Right renal cortex interstitium (tissue), 3 donors: ENCODE data around the gene PDHA1. TPM values are rescaled to one million over a fixed set of nuclear protein-coding genes. Genes with fewer than 3 reads are reported as not detected.
A peak's percentile ranks its signal among the peaks of the same experiment; 100 is the strongest.

Experiments used
- DNase-seq, 3 donors: peaks; one replicate each; pipeline ENCODE4 v3.0.0-alpha.2; 2013; ENCODE audit warnings: low read depth in 3 of 3, low spot score in 2 of 3
- polyA plus RNA-seq, 3 donors: library from polyadenylated mRNA; unstranded; fragments of 120-200 nt; gene quantifications; one replicate each; pipeline ENCODE4 v1.2.1, GENCODE V29; 2013; ENCODE audit not compliant: insufficient read length in 3 of 3

Gene PDHA1
- polyA plus RNA-seq, 3 donors = 209 to 245 (median 231) TPM

DNA sequence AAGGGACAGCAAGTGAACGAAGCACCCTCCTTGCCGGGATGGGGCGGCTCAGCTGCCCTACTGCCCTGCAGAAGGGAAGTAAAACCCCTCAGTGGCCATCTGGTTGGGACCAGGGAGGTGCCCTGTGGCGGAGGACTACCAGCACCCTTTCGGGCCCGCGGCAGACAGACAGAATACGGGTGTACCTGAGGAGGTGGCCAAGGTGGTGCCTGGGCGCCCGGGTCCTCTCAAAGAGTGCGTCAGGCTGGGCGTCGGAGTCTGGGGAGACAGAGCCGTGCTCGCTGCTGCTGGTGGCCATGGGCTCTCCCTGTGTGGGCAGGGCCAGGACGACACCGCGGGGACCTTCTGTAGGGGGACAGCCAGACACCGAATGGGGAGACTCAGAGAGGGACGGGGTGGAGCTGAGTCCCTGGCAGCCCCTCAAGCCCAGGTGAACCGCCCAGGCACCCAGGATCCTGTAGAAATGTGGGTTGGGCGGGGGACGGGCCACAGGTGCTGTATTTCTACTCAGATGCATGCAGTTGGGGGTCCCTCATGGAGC lies 29.7 kb downstream of the PDHA1 start:
- no peak for DNase-seq

DNA sequence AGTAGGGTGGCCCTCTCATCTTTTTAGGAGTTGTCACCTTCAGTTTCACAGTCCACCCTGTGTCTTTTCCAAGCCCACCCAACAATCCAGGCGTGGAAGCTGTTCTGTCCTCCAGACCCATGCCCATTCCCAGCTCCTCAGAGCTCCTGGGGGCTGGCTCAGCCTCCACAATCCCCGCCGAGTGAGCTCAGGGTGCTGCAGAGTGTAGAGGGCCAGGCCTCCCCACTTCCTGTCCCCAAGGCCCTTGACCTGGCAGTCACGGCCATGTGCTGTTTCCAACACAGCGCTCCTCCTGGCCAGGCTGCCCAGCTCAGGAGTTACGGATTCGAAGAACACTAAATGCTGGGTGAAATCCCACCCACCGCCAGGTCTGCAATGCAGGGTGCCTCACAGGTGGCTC lies 31.8 kb downstream of the PDHA1 start:
- no peak for DNase-seq

DNA sequence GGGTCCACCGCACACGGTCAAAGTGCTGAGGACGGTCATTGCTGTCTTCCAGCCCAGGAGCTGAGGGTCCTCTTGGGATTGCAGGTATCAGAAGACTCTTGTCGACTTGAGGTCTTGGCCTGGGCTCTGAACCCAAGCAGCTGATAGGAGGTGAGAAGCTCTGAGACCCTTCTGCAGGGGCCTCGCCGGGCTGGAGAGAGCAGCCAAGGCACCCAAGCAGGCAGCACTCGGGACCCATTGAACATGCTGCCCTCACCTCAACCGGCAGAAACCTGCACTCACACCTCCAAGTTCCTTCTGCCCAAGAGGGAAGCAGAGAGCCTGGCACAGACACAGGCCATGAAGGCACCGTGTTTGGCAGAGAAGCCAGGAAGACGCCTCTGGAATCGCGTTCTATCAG lies 34.1 kb downstream of the PDHA1 start:
- no peak for DNase-seq

DNA sequence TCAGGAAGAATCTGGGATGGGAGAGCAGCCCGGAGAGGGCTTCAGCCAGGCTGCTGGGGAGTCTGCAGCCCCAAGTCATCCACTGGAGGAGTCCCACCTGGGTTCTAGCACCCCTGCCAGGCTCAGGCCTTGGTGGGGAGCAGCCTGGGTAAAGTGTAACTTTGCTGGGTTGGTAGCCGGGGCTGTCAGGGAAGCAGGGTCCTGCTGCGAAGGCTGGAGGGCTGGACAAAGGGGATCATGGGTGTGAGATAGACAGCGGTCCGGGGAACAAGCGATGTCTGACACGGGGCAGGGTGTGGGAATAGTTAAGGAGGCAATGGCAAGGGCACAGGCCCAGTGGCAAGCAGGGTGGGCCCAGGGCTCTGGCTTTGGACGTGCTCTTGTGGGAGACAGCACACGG lies 37.6 kb downstream of the PDHA1 start:
- no peak for DNase-seq

DNA sequence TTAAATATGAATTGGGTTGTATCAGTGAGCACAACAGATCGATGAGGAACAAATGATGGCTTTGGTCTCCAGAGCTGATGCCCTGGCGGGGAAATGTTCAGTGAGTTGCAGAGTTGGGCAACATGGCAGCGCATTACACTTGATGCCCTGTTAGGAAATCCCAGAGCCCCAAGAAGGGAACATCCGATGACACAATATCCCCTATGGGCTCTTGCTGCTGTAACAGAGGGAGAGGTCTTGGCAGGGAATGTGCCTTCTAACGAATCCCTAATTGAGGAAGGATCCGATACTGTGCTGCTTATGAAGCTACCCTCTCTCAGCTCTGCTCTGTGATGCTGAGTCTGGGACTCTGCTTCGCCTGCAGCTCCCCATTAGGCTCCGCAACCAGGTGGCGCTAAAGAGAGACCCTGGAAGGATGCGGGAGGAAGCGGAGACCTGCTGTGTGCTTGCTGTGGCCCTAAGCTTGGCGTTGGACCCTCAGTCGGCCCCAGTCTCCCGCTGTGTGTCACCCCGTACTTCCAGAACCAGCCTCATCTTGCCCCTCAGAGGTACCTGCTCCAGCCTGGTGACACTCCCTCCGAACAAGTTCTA lies 38.9 kb downstream of the PDHA1 start:
- DNase-seq = peak in 2 of 3 donors; percentile 13 to 29

DNA sequence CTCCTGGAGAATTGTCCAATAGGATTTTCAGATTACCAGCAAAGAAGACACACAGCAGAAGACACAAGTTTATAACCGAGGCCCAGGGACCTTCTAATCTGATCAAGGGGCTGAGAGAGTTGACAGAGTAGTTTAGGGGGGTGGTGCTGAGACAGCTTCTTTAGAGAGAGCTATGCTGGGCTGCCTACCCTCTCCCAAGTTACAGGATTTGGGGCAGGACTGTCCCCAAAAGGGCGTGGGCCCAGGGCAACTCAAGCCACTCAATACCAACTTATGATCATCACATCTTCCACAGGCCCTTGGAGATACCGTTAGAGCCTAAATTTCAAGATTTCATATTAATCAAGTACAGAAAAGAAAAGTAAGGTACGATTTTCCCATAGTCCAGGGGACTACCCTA lies 43.0 kb downstream of the PDHA1 start:
- no peak for DNase-seq

DNA sequence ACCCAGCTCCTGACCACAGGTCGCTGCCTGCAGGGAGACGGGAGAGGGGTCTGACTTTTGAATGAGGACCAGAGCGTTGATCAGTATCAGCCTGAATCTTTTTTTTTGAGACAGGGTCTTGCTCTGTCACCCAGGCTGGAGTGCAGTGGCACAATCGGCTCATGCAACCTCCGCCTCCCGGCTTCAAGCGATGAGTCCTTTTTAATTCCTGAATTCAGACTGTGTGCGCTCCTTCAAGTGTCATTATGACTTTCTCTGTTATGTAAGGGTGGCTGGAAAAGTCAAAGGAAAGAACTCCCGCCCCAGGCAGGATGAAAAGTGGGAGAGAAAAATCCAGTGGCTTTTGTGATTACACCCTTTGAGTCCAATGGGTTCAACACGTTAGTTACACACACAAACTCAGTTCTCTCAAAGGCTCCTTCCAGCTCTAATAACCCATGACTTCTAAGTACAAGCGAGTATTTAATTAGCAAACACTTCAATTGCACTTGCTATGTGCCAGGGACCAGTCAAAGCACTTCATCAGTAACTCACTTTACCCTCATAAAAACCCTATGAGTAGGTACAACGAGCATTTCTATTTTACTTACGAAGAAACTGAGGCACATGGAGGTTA lies 44.4 kb downstream of the PDHA1 start:
- DNase-seq = no peak

DNA sequence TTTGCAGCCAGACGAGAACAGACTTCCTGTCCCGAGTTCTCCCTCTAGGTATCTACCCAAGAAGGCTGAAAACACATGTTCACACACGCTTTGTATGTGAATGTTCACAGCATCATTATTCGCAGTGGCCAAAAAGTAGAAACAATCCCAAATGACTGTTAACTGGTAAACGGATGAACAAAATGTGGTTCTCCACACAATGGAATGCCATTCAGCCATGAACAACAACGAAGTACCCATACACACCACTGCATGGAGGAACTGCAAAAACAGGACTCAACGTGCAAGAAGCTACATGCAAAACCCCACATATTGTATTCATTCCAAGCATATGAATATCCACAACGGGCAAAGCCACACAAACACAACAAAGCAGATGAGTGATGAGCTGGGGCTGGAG lies 45.0 kb downstream of the PDHA1 start:
- DNase-seq = no peak

DNA sequence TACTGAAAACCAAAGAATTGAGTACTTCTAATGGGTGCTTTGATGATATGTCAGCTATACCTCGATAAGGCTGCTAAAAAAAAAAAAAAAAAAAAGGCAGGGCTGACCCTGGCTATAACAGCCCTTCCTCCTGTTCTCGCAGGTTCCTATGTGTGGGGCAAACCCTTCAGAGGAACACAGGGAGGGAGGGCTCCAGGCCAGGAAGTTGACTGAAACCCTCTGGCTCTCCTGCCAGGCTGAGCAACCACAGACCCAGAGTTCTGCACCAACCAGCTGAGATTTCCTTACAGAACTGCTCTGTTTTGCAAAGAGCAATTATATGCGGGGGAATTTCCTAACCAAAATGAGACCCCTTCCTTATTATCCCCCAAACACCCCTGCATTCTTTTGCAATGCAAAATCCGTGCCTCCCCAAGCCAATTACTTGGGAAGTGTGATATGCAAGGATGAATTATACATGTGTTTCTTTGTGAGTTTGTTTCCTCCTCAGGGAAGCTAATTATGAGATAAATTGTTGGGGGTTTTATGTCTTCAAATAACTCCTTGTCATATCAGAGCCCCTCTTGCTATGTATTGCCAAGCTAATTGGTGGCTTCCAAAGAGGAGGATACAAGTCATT lies 45.6 kb downstream of the PDHA1 start:
- DNase-seq = no peak

DNA sequence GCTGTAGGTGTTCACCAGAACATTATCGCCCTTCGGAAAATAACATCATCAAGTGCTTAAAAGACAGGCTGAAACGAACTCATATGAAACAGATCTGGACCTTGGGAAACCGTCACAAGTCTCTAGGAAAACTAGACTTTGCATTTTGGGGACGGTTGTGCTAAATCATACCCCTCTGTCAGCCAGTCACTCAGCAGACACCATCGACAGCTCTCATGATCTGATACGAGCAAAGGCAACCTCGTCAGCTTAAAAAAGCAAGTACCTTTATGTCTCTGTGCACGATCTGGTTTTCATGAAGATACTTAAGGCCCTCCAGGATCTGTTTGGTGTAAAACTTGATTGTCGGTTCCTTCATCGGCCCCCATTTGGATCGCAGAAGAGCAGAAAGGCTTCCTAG lies 48.4 kb downstream of the PDHA1 start:
- no peak for DNase-seq

DNA sequence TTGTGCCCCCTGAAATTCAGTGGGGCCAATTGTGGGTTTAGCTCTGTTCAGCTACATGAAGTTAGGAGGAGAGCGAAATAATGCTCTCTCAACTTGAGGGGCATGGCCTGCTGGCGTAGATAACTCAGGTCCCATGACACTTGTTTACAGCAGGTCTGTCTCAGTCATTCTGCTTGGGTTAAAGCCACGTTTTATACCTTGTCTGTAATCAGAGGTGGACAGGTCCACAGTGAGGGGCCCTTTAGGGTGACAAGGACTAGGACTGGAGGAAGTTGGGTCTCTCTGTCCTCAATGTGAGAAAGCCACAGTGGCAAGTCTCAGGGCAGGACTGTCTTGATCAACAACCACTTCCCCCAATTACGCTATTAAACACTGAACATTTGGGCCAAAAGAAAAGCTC lies 49.0 kb downstream of the PDHA1 start:
- no peak for DNase-seq

DNA sequence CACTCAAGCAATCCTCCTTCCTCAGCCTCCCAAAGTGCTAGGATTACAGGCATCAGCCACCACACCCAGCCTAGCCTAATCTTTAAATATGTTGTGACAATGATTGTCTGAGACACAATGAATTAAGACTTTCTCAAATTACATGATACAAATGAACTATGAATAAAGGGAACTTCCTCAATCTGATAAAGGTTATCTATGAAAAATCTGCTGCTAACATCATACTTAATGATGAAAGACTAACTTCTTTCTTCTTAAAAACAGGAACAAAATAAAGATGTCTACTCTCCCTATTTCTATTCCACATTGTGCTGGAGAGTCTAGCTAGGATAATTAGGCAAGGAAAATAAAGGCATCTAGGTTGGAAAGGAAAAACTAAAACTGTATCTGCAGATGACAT lies 60.0 kb downstream of the PDHA1 start:
- no peak for DNase-seq

DNA sequence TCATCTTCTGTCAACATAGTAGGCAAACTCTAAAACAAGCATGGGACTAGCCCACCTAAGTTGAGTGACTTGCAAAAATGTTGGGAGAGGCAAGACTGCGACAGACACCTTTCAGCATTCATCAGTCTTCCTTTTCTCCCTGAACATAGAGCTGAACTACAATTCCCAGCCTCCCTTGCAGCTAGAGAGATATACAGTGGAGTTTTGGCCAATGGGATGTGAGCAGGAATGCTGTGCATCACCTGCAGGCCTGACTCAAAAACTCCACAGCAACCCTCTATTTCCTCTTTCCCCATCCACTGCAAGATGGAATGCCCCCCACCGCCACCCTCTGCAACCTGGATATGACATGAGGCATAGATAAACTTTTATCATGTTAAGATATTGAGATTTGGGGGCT lies 66.5 kb downstream of the PDHA1 start:
- DNase-seq = no peak

Other genes starting within 250 kb of the PDHA1 start
- gene ADGRG2, start 221.5 kb upstream of the PDHA1 start, polyA plus RNA-seq = 10 to 100 TPM; 12.0 to 17.4 (median 15.3) TPM
- gene MAP3K15, start 171.6 kb downstream of the PDHA1 start, polyA plus RNA-seq = 1 to 10 TPM; 4.2 to 5.0 (median 4.8) TPM